RWPE1 (cell line): ENCODE measurements around the gene DPYSL4.
"Not testable (repeated sequence)": the region's sequence is repeated elsewhere in the genome, so short reads cannot be mapped to it uniquely, and the experiment has no call there.

ENCODE experiments used
- CTCF ChIA-PET: fragments of 350-600 bp; sonication (Branson Sonifier 250); formaldehyde crosslinking; extraction: SDS; loops from one replicate; lab custom pipeline; 2021; lab: Yijun Ruan, JAX
- POLR2A ChIA-PET: fragments of 400-600 bp; formaldehyde crosslinking; extraction: SDS; loops from one replicate; lab custom pipeline; 2020; ENCODE audit warnings: antibody characterized with exemption; ENCODE audit not compliant: low non-redundant PET; lab: Yijun Ruan, JAX
- DNase-seq: peaks from one replicate; pipeline ENCODE4 v3.0.0; 2012; ENCODE audit warnings: low spot score
- H3K27ac ChIP-seq: fragments of 450-650 bp; 2 replicates; pipeline ENCODE4 v1.5.1; 2017
- CTCF ChIP-seq: fragments of 450-650 bp; conservative IDR thresholded peaks from 2 replicates; pipeline ENCODE4 v1.5.1; 2017; ENCODE audit warnings: low read depth, mild to moderate bottlenecking

DPYSL4 gene

GRCh38 chr10:132209978-132210530 is 23.3 kb downstream of the DPYSL4 start:
- TF ChIP-seq CTCF: no peak
- ChIA-PET CTCF (no interaction called here), POLR2A (no interaction called here)
- H3K27ac ChIP-seq: no peak overlapping the region
- DNase-seq: no peak

- ChIA-PET POLR2A (no interaction called here), CTCF (no interaction called here)
- no peak for DNase-seq
- no peak for TF ChIP-seq CTCF
- no peak overlapping the region for H3K27ac ChIP-seq
These were observed 24.0 kb downstream of the DPYSL4 start for GRCh38 chr10:132210766-132211165.

- CTCF ChIA-PET: no interaction called here
- TF ChIP-seq CTCF: no peak
- POLR2A ChIA-PET: no interaction called here
- no peak for DNase-seq
- H3K27ac ChIP-seq: no peak overlapping the region
These were observed 24.5 kb downstream of the DPYSL4 start for GRCh38 chr10:132211246-132211645.

GRCh38 chr10:132212816-132213215 is 26.1 kb downstream of the DPYSL4 start:
- no peak overlapping the region for H3K27ac ChIP-seq
- TF ChIP-seq CTCF: no peak
- ChIA-PET POLR2A (no interaction called here), CTCF (interaction anchor here (0.6 to 0.8 kb wide), 3 partner anchors 11 to 148 kb away, joined by 3 read pairs; no protein-coding TSS in a partner anchor)
- no peak for DNase-seq

GRCh38 chr10:132213917-132214316 is 27.2 kb downstream of the DPYSL4 start:
- POLR2A ChIA-PET: no interaction called here
- no peak for TF ChIP-seq CTCF
- CTCF ChIA-PET: interaction anchor here (0.6 to 0.7 kb wide), 3 partner anchors 44 to 336 kb away, joined by 3 to 5 read pairs (median 5); no protein-coding TSS in a partner anchor
- H3K27ac ChIP-seq: no peak overlapping the region
- DNase-seq: no peak

- DNase-seq, POLR2A ChIA-PET, H3K27ac ChIP-seq: not testable (repeated sequence)
- CTCF ChIA-PET: interaction anchor here (1.0 kb wide), 1 partner anchor 137 kb away, joined by 4 read pairs; no protein-coding TSS in a partner anchor
These were observed 29.7 kb downstream of the DPYSL4 start for GRCh38 chr10:132216441-132216840.

- no peak for DNase-seq
- ChIA-PET POLR2A (no interaction called here), CTCF (no interaction called here)
These were observed 32.7 kb downstream of the DPYSL4 start for GRCh38 chr10:132219486-132219885.

More at GRCh38 chr10:132219486-132219885, 32.7 kb downstream of the DPYSL4 start:
- H3K27ac ChIP-seq: no peak overlapping the region
- TF ChIP-seq CTCF: no peak
